Measurements from ENCODE around the gene ASXL3. TPM values are rescaled to one million over a fixed set of nuclear protein-coding genes. Genes with fewer than 3 reads are reported as not detected.

The ASXL3 gene
- total RNA-seq, 1 donor from 2014 or later: 6.6 TPM

- H3K4me3 ChIP-seq: no peak overlapping the region
- H3K4me1 ChIP-seq: no peaks in the 10 kb centered on the region
- no peaks in the 10 kb centered on the region for H3K9me3 ChIP-seq
- H3K27ac ChIP-seq: no peak overlapping the region
- intact Hi-C loops (cut with DNase I): no loop called here
- TF ChIP-seq, protein P1, sequence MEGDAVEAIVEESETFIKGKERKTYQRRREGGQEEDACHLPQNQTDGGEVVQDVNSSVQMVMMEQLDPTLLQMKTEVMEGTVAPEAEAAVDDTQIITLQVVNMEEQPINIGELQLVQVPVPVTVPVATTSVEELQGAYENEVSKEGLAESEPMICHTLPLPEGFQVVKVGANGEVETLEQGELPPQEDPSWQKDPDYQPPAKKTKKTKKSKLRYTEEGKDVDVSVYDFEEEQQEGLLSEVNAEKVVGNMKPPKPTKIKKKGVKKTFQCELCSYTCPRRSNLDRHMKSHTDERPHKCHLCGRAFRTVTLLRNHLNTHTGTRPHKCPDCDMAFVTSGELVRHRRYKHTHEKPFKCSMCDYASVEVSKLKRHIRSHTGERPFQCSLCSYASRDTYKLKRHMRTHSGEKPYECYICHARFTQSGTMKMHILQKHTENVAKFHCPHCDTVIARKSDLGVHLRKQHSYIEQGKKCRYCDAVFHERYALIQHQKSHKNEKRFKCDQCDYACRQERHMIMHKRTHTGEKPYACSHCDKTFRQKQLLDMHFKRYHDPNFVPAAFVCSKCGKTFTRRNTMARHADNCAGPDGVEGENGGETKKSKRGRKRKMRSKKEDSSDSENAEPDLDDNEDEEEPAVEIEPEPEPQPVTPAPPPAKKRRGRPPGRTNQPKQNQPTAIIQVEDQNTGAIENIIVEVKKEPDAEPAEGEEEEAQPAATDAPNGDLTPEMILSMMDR (IDR thresholded peaks at IDR 0.05): no peak
- H3K36me3 ChIP-seq: no peaks in the 10 kb centered on the region
- H3K27me3 ChIP-seq: no peaks in the 10 kb centered on the region
- DNase-seq (ENCODE audit: low spot score in 2 of 2): no peak
These were observed 33.6 kb downstream of the ASXL3 start for GRCh38 chr18:33611525-33612135.

DNA sequence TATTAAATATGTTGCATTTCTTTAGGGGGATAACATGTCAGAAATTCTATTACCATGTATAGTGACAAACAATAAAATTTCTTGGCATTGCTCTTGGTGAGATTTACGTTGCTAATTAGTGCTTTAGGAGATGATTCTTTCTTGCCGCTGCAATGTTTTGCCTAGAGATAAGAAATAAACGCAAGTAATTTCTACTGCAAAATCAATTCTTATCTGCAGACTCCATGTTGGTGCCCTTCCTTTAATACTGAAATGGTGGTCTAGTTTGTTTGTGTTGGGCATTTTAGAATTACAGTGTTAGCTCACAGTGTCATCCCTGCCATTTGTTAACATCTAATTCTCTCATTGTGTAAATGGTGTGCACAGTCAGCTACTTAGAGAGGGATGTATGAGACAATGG, 34.6 kb downstream of the ASXL3 start:
- Histone ChIP-seq H3K4me3 (no peak overlapping the region), H3K36me3 (no peaks in the 10 kb centered on the region), H3K27me3 (no peaks in the 10 kb centered on the region), H3K27ac (no peak overlapping the region), H3K4me1 (no peaks in the 10 kb centered on the region), H3K9me3 (no peaks in the 10 kb centered on the region)
- DNase-seq (ENCODE audit: low spot score in 2 of 2): no peak
- TF ChIP-seq, protein P1 (IDR thresholded peaks at IDR 0.05): no peak
- intact Hi-C loops (cut with DNase I): no loop called here

DNA sequence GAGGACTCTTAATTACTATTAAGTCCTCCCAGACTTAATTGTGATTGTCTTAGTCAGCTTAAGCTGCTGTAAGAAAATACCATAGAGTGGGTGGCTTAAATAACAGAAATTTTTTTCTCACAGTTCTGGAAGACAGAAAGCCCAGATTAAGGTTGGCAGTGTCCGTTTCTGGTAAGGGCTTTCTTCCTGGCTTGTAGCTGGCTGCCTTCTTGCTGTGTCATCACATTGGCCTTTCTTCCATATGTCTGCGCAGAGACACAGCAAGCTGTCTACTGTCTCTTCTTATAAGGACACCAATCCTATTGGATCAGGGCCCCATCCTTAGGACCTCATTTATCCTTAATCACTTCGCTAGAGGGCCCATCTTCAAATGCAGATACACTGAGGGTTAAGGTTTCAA, 38.5 kb downstream of the ASXL3 start:
- Histone ChIP-seq H3K27ac (no peak overlapping the region), H3K4me1 (no peaks in the 10 kb centered on the region), H3K36me3 (no peaks in the 10 kb centered on the region), H3K27me3 (no peaks in the 10 kb centered on the region), H3K4me3 (no peak overlapping the region), H3K9me3 (no peaks in the 10 kb centered on the region)
- TF ChIP-seq, protein P1 (IDR thresholded peaks at IDR 0.05): no peak
- DNase-seq (ENCODE audit: low spot score in 2 of 2): no peak
- intact Hi-C loops (cut with DNase I): no loop called here

DNA sequence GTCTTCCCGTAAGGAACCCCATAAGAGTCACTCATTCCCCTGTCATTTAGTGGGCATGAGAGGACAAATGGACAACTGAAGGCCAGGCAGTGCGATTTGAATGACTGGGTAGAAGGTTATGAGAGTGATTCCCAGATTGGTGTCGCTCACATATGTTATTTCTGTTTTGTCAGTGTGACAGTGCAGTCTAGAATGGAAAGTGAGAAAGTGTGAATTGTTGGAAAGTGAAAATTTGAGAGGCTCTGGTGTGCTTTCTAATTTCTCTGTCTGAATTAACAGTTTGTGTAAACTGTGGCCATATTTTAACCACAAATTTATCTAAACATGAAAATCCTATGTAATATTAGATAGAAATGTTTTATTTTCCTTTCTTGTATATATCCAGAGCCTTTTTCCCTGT, 49.1 kb downstream of the ASXL3 start:
- no peaks in the 10 kb centered on the region for H3K4me1 ChIP-seq
- H3K9me3 ChIP-seq: no peaks in the 10 kb centered on the region
- H3K27me3 ChIP-seq: no peaks in the 10 kb centered on the region
- intact Hi-C loops (cut with DNase I): no loop called here
- TF ChIP-seq, protein P1 (IDR thresholded peaks at IDR 0.05): no peak
- H3K27ac ChIP-seq: no peak overlapping the region
- no peak overlapping the region for H3K4me3 ChIP-seq
- DNase-seq (ENCODE audit: low spot score in 2 of 2): no peak
- no peaks in the 10 kb centered on the region for H3K36me3 ChIP-seq

GRCh38 chr18:33630476-33630875, 52.5 kb downstream of the ASXL3 start:
- Histone ChIP-seq H3K9me3 (no peaks in the 10 kb centered on the region), H3K27ac (no peak overlapping the region), H3K4me3 (no peak overlapping the region), H3K4me1 (no peaks in the 10 kb centered on the region), H3K27me3 (no peaks in the 10 kb centered on the region), H3K36me3 (no peaks in the 10 kb centered on the region)
- intact Hi-C loops (cut with DNase I): no loop called here
- TF ChIP-seq, protein P1 (IDR thresholded peaks at IDR 0.05): no peak
- DNase-seq (ENCODE audit: low spot score in 2 of 2): no peak

DNA sequence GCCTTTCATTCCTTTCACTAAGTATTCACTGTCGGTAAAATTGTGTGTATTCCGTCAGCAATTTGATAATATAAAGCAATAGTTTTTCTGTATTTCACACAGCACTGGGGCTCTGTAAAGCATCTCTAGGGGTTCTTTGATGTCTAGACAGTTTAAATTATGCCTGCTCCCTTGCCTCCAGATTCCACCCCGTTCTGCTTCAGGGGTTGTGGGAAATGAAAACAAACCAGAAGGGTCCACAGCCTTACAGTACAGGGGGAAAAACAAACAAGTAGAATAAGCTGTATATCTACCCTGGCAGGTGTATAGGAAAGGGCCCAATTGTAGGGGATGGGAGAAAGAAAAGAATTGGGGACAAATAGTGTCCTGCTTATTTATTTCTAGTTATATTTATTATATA, 63.1 kb downstream of the ASXL3 start:
- H3K36me3 ChIP-seq: no peaks in the 10 kb centered on the region
- TF ChIP-seq, protein P1 (IDR thresholded peaks at IDR 0.05): no peak
- no peaks in the 10 kb centered on the region for H3K27me3 ChIP-seq
- no peak overlapping the region for H3K27ac ChIP-seq
- H3K4me3 ChIP-seq: no peak overlapping the region
- no peaks in the 10 kb centered on the region for H3K9me3 ChIP-seq
- DNase-seq (ENCODE audit: low spot score in 2 of 2): no peak
- intact Hi-C loops (cut with DNase I): no loop called here
- H3K4me1 ChIP-seq: no peaks in the 10 kb centered on the region

Data from ascending aorta (tissue), 2 donors.